Measurements from ENCODE around the gene PHTF2. TPM values are rescaled to one million over a fixed set of nuclear protein-coding genes. Genes with fewer than 3 reads are reported as not detected.
"Not testable (repeated sequence)": the region's sequence is repeated elsewhere in the genome, so short reads cannot be mapped to it uniquely, and the experiment has no call there.

Gene PHTF2
- total RNA-seq, 4 donors from 2014 or later = 16.7 to 27.6 (median 19.2) TPM

- DNase-seq (ENCODE audit: low spot score) = no peak
- no peak for TF ChIP-seq CTCF (IDR thresholded peaks at IDR 0.05)
- no peak for ATAC-seq (ENCODE audit: low FRiP score)
These were observed 16.2 kb upstream of the PHTF2 start for GRCh38 chr7:77782383-77782782.

GRCh38 chr7:77783111-77783510 lies 15.5 kb upstream of the PHTF2 start:
- ATAC-seq (ENCODE audit: low FRiP score) (no peak), DNase-seq (ENCODE audit: low spot score) (no peak)
- TF ChIP-seq CTCF (IDR thresholded peaks at IDR 0.05) = no peak

GRCh38 chr7:77783545-77783944 lies 15.0 kb upstream of the PHTF2 start:
- no peak for DNase-seq (ENCODE audit: low spot score)
- no peak for ATAC-seq (ENCODE audit: low FRiP score)
- no peak for TF ChIP-seq CTCF (IDR thresholded peaks at IDR 0.05)

GRCh38 chr7:77784426-77784825 lies 14.1 kb upstream of the PHTF2 start:
- ATAC-seq (ENCODE audit: low FRiP score); DNase-seq (ENCODE audit: low spot score): not testable (repeated sequence)

GRCh38 chr7:77786018-77786417 lies 12.6 kb upstream of the PHTF2 start:
- TF ChIP-seq CTCF (IDR thresholded peaks at IDR 0.05) = no peak
- ATAC-seq (ENCODE audit: low FRiP score) (no peak), DNase-seq (ENCODE audit: low spot score) (no peak)

GRCh38 chr7:77786741-77787140 lies 11.8 kb upstream of the PHTF2 start:
- no peak for DNase-seq (ENCODE audit: low spot score)
- no peak for TF ChIP-seq CTCF (IDR thresholded peaks at IDR 0.05)
- ATAC-seq (ENCODE audit: low FRiP score) = no peak

GRCh38 chr7:77788327-77788902 lies 10.2 kb upstream of the PHTF2 start:
- DNase-seq (ENCODE audit: low spot score) = no peak
- no peak for TF ChIP-seq CTCF (IDR thresholded peaks at IDR 0.05)

GRCh38 chr7:77791336-77791735 lies 7.2 kb upstream of the PHTF2 start:
- DNase-seq (ENCODE audit: low spot score) (no peak), ATAC-seq (ENCODE audit: low FRiP score) (no peak)
- no peak for TF ChIP-seq CTCF (IDR thresholded peaks at IDR 0.05)

More at GRCh38 chr7:77788327-77788902, 10.2 kb upstream of the PHTF2 start:
- ATAC-seq (ENCODE audit: low FRiP score) = no peak

Measured in omental fat pad (tissue), 4 donors.